Activated CD4-positive, alpha-beta T cell treated with anti-CD3 and anti-CD28 coated beads, Interleukin-2, Interleukin-6, amounts not matched to agents 100 ng/mL and 50 ng/mL, durations not matched to agents 16 hours and 8 hours (primary cell): Measurements from ENCODE around the gene CSAG1.
"Not testable (repeated sequence)": the region's sequence is repeated elsewhere in the genome, so short reads cannot be mapped to it uniquely, and the experiment has no call there.

Experiments
- DNase-seq: peaks from one replicate; pipeline ENCODE4 v3.0.0-alpha.2; 2020

CSAG1 gene

GRCh38 chrX:152733261-152733975 is at the start of gene CSAG1, which contains the start of gene MAGEA12:
Gene CSAG1 (minus strand): TSS chrX:152733721. CDS start chrX:152732460, 1,261 bp downstream.
Gene MAGEA12 (plus strand): TSS chrX:152733757. CDS start chrX:152736162, 2,405 bp downstream.
- no peak for DNase-seq

GRCh38 chrX:152769549-152770289 is 36.2 kb upstream of the CSAG1 start, which contains the start of gene MAGEA6:
Gene MAGEA6 (minus strand): TSS chrX:152769689. CDS start chrX:152767650, 2,039 bp downstream.
- not testable (repeated sequence) for DNase-seq

GRCh38 chrX:152766562-152766961 is 33.0 kb upstream of the CSAG1 start:
- DNase-seq, result not testable (repeated sequence)

GRCh38 chrX:152761582-152761981 is 28.1 kb upstream of the CSAG1 start:
- DNase-seq, result not testable (repeated sequence)

- DNase-seq, result not testable (repeated sequence)
These were observed 26.0 kb upstream of the CSAG1 start for GRCh38 chrX:152759544-152759943.

GRCh38 chrX:152758918-152759317 is 25.4 kb upstream of the CSAG1 start, which contains the start of gene CSAG3:
Gene CSAG3 (plus strand): TSS chrX:152759218.
- not testable (repeated sequence) for DNase-seq

- DNase-seq, result not testable (repeated sequence)
These were observed 21.4 kb upstream of the CSAG1 start for GRCh38 chrX:152754871-152755270.

- not testable (repeated sequence) for DNase-seq
These were observed 20.4 kb upstream of the CSAG1 start, which contains the start of gene MAGEA2 for GRCh38 chrX:152753686-152754650. Gene MAGEA2 (minus strand): TSS chrX:152753842. CDS start chrX:152751363, 2,479 bp downstream.

GRCh38 chrX:152738560-152738959 is 5.0 kb upstream of the CSAG1 start:
- DNase-seq, result no peak

GRCh38 chrX:152736528-152736927 is 3.0 kb upstream of the CSAG1 start:
- DNase-seq, result not testable (repeated sequence)

- no peak for DNase-seq
These were observed 2.5 kb upstream of the CSAG1 start for GRCh38 chrX:152735860-152736511.

GRCh38 chrX:152735101-152735500 is 1.6 kb upstream of the CSAG1 start:
- no peak for DNase-seq

- not testable (repeated sequence) for DNase-seq
These were observed 780 bp upstream of the CSAG1 start for GRCh38 chrX:152734143-152734858.

- no peak for DNase-seq
These were observed 8.1 kb downstream of the CSAG1 start for GRCh38 chrX:152725409-152725808.

- not testable (repeated sequence) for DNase-seq
These were observed 19.4 kb downstream of the CSAG1 start, which contains the start of gene MAGEA2B for GRCh38 chrX:152713815-152714787. Gene MAGEA2B (plus strand): TSS chrX:152714628. CDS start chrX:152717107, 2,479 bp downstream.

- not testable (repeated sequence) for DNase-seq
These were observed 20.3 kb downstream of the CSAG1 start for GRCh38 chrX:152713195-152713594.

- not testable (repeated sequence) for DNase-seq
These were observed 24.3 kb downstream of the CSAG1 start, which contains the start of gene CSAG2 for GRCh38 chrX:152709173-152709572. Gene CSAG2 (minus strand): TSS chrX:152709273. CDS start chrX:152709112, 161 bp downstream.

- not testable (repeated sequence) for DNase-seq
These were observed 27.0 kb downstream of the CSAG1 start for GRCh38 chrX:152706500-152706899.

- not testable (repeated sequence) for DNase-seq
These were observed 33.1 kb downstream of the CSAG1 start for GRCh38 chrX:152700390-152700789.
